CD4-positive, alpha-beta memory T cell (primary cell): ENCODE results near the gene HMGB3. TPM values are rescaled to one million over a fixed set of nuclear protein-coding genes. Genes with fewer than 3 reads are reported as not detected.

ENCODE experiments used
- CTCF ChIA-PET: fragments of 350-600 bp; sonication (Branson Sonifier 250); formaldehyde crosslinking; loops from one replicate; lab custom pipeline; 2021; ENCODE audit warnings: inconsistent platforms; ENCODE audit not compliant: partially characterized antibody; lab: Charles Lee
- POLR2A ChIA-PET: fragments of 350-600 bp; sonication (Branson Sonifier 250); formaldehyde crosslinking; loops from one replicate; lab custom pipeline; 2021; ENCODE audit not compliant: partially characterized antibody; lab: Charles Lee
- DNase-seq, 5 donors: peaks; one replicate each; pipeline versions ENCODE4 v3.0.0 to v3.0.0-alpha.2; 2020 to 2022; ENCODE audit warnings: mixed read lengths in 1 of 5
- H3K27ac ChIP-seq: one replicate; pipeline ENCODE4 v1.7.0; 2013; ENCODE audit warnings: low read depth, low read length
- H3K27me3 ChIP-seq: 2 replicates; pipeline ENCODE4 v1.7.0; 2013; ENCODE audit warnings: mild to moderate bottlenecking, low read length, moderate library complexity; ENCODE audit not compliant: insufficient read depth
- H3K36me3 ChIP-seq: 2 replicates; pipeline ENCODE4 v1.7.0; 2013; ENCODE audit warnings: mild to moderate bottlenecking, low read length, moderate library complexity; ENCODE audit not compliant: insufficient read depth
- H3K4me1 ChIP-seq: 2 replicates; pipeline ENCODE4 v1.7.0; 2013; ENCODE audit warnings: mild to moderate bottlenecking, low read length, moderate library complexity; ENCODE audit not compliant: insufficient read depth
- H3K4me3 ChIP-seq, 2 donors: one replicate each; pipeline ENCODE4 v1.7.0; 2013; ENCODE audit warnings: low read length in 2 of 2, mild to moderate bottlenecking in 1 of 2
- H3K9me3 ChIP-seq, 2 donors: one replicate each; pipeline ENCODE4 v1.7.0; 2013; ENCODE audit warnings: low read length in 2 of 2, control low read depth in 1 of 2; ENCODE audit not compliant: control insufficient read depth in 1 of 2
- H3K27ac Mint-ChIP-seq, 7 donors: one replicate each; pipeline ENCODE4 v1.8.0; 2020 to 2021; ENCODE audit warnings: mixed read lengths in 7 of 7, mild to moderate bottlenecking in 6 of 7, inconsistent platforms in 3 of 7, moderate library complexity in 3 of 7
- H3K27me3 Mint-ChIP-seq, 2 donors: one replicate each; pipeline ENCODE4 v1.8.0; 2020 to 2021; ENCODE audit warnings: mixed read lengths in 2 of 2
- H3K36me3 Mint-ChIP-seq, 2 donors: one replicate each; pipeline ENCODE4 v1.8.0; 2020 to 2021; ENCODE audit warnings: mixed read lengths in 2 of 2, inconsistent platforms in 1 of 2, mild to moderate bottlenecking in 1 of 2
- H3K4me1 Mint-ChIP-seq, 4 donors: one replicate each; pipeline ENCODE4 v1.8.0; 2020 to 2021; ENCODE audit warnings: mixed read lengths in 4 of 4, mild to moderate bottlenecking in 1 of 4
- H3K4me3 Mint-ChIP-seq, 8 donors: one replicate each; pipeline ENCODE4 v1.8.0; 2020 to 2021; ENCODE audit warnings: mixed read lengths in 8 of 8, mild to moderate bottlenecking in 7 of 8, moderate library complexity in 6 of 8, inconsistent platforms in 3 of 8
- H3K9me3 Mint-ChIP-seq, 8 donors: one replicate each; pipeline ENCODE4 v1.8.0; 2020 to 2021; ENCODE audit warnings: mixed read lengths in 8 of 8, mild to moderate bottlenecking in 5 of 8, inconsistent platforms in 3 of 8, moderate library complexity in 1 of 8
- intact Hi-C: fragments of 100-400 bp; cut with micrococcal nuclease; formaldehyde crosslinking; loops from one replicate; pipeline ENCODE4 v1.15.1; 2023
- polyA plus RNA-seq, 2 donors: library from polyadenylated mRNA; unstranded; fragments of 300-500 nt; fragmentation: Illumina TruSeq; gene quantifications; one replicate each; pipeline ENCODE4 v1.2.3, GENCODE V29; 2021
- total RNA-seq, 2 experiments: library from RNA; stranded (reverse); gene quantifications; one replicate each; pipeline ENCODE4 v1.2.3, GENCODE V29; 2021

The HMGB3 gene
- total and polyA plus RNA-seq, 4 experiments from 2014 or later, result 0.67 to 1.9 (median 1.5) TPM

DNA sequence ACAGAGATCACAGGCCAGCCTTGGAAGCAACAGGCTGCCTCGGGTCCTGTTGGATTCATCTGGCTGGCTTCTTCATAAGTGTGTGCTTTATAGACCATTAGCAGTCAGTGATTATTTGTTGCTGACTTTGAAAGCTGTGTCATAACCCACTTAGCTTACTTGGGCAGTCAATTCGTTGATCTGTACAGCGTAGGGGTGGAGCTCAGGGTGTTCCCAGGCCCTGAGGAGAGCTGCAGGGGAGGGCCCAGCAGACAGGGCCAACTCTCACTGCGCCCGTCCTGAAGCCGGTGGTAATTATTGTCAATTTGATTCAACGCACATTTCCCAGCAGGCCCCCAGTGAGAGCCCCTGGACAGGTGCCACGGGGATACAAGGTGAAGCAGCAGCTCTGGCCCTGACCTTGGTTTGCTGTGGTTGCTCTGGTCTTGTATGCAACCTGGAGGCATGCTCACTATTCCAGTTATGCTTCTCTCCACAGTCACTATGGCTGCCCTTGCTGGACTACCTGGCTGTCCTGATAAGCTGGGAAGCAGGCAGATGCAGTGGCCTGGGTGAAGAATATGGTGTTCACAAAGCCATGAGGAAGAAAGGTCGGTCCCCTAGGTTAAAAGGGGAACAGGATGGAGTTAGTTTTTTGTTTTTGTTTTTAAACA, 40.1 kb upstream of the HMGB3 start:
- H3K27ac ChIP-seq, result no peak overlapping the region
- ChIA-PET CTCF (no interaction called here), POLR2A (no interaction called here)
- intact Hi-C loops, result no loop called here
- no peak for DNase-seq
- no peaks in the 10 kb centered on the region for H3K36me3 ChIP-seq
- H3K9me3 Mint-ChIP-seq, result peaks cover 0 to 2% (median 0%) of the 10 kb centered on the region in 8 donors
- H3K4me1 Mint-ChIP-seq, result no peaks in the 10 kb centered on the region
- no peak overlapping the region for H3K4me3 Mint-ChIP-seq
- H3K9me3 ChIP-seq, result no peaks in the 10 kb centered on the region
- H3K36me3 Mint-ChIP-seq, result no peaks in the 10 kb centered on the region
- no peaks in the 10 kb centered on the region for H3K27me3 ChIP-seq
- no peaks in the 10 kb centered on the region for H3K4me1 ChIP-seq
- H3K27ac Mint-ChIP-seq, result no peak overlapping the region
- peaks cover 0 to 1% of the 10 kb centered on the region in 2 donors for H3K27me3 Mint-ChIP-seq
- no peak overlapping the region for H3K4me3 ChIP-seq

DNA sequence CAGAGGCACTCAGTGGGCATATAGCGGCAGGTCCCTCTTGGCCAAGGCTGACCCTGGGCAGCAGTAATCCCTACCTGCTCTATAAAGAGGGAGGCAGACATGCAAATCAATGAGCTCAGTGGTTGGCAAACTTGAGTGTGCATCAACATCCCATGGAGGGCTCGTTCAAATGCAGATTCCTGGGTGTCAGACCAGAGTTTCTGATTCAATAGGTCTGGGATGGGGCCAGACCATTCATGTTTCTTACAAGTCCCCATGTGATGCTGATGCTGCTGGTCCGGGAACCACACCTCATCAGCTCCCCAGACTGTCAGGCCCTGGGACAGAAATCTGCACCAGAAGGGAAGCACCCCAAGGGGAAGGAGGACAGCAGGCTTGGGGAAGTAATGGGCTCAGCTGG, 38.9 kb upstream of the HMGB3 start:
- H3K36me3 Mint-ChIP-seq, result no peaks in the 10 kb centered on the region
- ChIA-PET CTCF (no interaction called here), POLR2A (no interaction called here)

DNA sequence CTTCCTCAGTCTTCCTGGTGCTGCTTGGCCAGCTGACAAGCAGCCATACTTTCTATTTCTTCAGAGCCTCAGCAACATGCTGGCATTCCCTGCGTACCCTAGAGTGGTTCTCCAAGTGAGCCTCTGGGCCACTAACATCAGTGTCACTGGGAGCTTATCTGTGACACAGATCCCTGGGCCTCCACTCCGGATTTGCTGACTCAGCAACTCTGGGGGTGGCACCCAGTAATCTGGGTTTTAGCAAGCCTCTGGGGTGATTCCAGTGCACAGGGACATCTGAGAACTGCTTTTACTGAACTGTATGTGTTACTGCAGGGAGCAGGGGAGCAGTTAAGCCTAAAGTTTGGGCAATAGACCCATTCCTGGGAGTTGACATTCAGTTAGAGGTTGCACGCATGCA, 28.2 kb upstream of the HMGB3 start:
- ChIA-PET POLR2A (no interaction called here), CTCF (no interaction called here)
- no peak overlapping the region for H3K27ac ChIP-seq
- Mint-ChIP-seq H3K4me3 (no peak overlapping the region), H3K27me3 (peaks cover 6 to 7% of the 10 kb centered on the region in 2 donors), H3K9me3 (peaks cover 0 to 5% (median 0%) of the 10 kb centered on the region in 8 donors), H3K27ac (no peak overlapping the region), H3K4me1 (no peaks in the 10 kb centered on the region), H3K36me3 (no peaks in the 10 kb centered on the region)
- no peaks in the 10 kb centered on the region for H3K36me3 ChIP-seq
- intact Hi-C loops, result no loop called here
- no peaks in the 10 kb centered on the region for H3K9me3 ChIP-seq
- no peak for DNase-seq
- H3K4me3 ChIP-seq, result no peak overlapping the region
- H3K27me3 ChIP-seq, result no peaks in the 10 kb centered on the region
- no peaks in the 10 kb centered on the region for H3K4me1 ChIP-seq

More for the DNA sequence above, 38.9 kb upstream of the HMGB3 start:
- no peaks in the 10 kb centered on the region for H3K36me3 ChIP-seq
- H3K4me3 ChIP-seq, result no peak overlapping the region
- no peak for DNase-seq
- intact Hi-C loops, result no loop called here
- no peak overlapping the region for H3K4me3 Mint-ChIP-seq
- no peaks in the 10 kb centered on the region for H3K27me3 ChIP-seq
- H3K27me3 Mint-ChIP-seq, result peaks cover 0 to 3% of the 10 kb centered on the region in 2 donors
- no peaks in the 10 kb centered on the region for H3K4me1 ChIP-seq
- peaks cover 0 to 2% (median 0%) of the 10 kb centered on the region in 8 donors for H3K9me3 Mint-ChIP-seq
- H3K27ac ChIP-seq, result no peak overlapping the region
- no peaks in the 10 kb centered on the region for H3K4me1 Mint-ChIP-seq
- no peak overlapping the region for H3K27ac Mint-ChIP-seq
- H3K9me3 ChIP-seq, result no peaks in the 10 kb centered on the region

DNA sequence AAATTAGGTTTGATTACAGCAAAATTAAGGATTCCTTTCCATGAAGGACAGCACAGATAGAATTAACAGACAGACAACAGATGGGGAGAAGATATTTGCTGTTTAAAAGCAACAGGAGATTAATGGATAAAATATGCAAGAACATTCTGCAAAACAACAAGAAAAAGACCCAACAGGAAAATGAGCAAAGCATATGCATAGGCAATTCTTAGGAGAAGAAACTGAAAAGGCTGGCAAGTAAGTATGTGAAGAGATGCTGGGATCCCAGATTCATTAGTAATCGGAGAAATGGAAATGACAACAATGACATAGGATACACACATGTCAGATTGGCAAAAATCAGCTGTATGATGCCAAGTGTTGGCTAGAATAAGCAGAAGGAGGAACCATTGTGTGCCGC, 27.5 kb upstream of the HMGB3 start:
- POLR2A ChIA-PET, result no interaction called here
- no peak overlapping the region for H3K27ac ChIP-seq

DNA sequence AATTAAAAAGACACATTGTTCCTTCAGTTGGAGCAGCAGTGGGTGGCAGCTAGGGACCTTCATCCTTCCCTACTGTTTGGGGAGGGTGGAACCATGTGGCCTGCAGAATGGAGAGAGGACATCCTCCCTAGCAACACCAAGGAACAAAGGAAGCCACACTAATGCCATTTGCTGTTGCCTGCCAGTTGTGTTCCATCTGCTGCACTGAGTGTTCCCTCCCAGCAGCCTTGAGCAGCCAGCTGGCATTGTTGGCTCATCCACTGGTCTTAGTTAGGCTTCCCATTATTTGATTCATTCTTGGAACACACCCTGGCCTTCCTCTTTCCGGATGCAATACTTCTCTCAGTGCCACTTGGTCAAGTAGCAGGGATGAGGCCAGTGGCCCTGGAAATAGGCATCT, 25.0 kb upstream of the HMGB3 start:
- ChIA-PET CTCF (no interaction called here), POLR2A (no interaction called here)
- no peaks in the 10 kb centered on the region for H3K4me1 ChIP-seq
- Mint-ChIP-seq H3K27me3 (peaks cover 1 to 4% of the 10 kb centered on the region in 2 donors), H3K9me3 (peaks cover 0 to 5% (median 0%) of the 10 kb centered on the region in 8 donors), H3K36me3 (no peaks in the 10 kb centered on the region), H3K4me1 (no peaks in the 10 kb centered on the region), H3K4me3 (no peak overlapping the region), H3K27ac (no peak overlapping the region)
- intact Hi-C loops, result no loop called here
- no peak overlapping the region for H3K27ac ChIP-seq
- H3K4me3 ChIP-seq, result no peak overlapping the region
- no peaks in the 10 kb centered on the region for H3K27me3 ChIP-seq
- no peak for DNase-seq
- no peaks in the 10 kb centered on the region for H3K36me3 ChIP-seq
- no peaks in the 10 kb centered on the region for H3K9me3 ChIP-seq

More for the DNA sequence above, 27.5 kb upstream of the HMGB3 start:
- Mint-ChIP-seq H3K4me1 (no peaks in the 10 kb centered on the region), H3K27me3 (peaks cover 6 to 7% of the 10 kb centered on the region in 2 donors), H3K9me3 (peaks cover 0 to 5% (median 0%) of the 10 kb centered on the region in 8 donors), H3K36me3 (no peaks in the 10 kb centered on the region), H3K4me3 (no peak overlapping the region), H3K27ac (no peak overlapping the region)
- intact Hi-C loops, result no loop called here
- CTCF ChIA-PET, result no interaction called here
- no peaks in the 10 kb centered on the region for H3K36me3 ChIP-seq
- no peaks in the 10 kb centered on the region for H3K4me1 ChIP-seq
- H3K4me3 ChIP-seq, result no peak overlapping the region
- no peak for DNase-seq
- no peaks in the 10 kb centered on the region for H3K27me3 ChIP-seq
- H3K9me3 ChIP-seq, result no peaks in the 10 kb centered on the region

DNA sequence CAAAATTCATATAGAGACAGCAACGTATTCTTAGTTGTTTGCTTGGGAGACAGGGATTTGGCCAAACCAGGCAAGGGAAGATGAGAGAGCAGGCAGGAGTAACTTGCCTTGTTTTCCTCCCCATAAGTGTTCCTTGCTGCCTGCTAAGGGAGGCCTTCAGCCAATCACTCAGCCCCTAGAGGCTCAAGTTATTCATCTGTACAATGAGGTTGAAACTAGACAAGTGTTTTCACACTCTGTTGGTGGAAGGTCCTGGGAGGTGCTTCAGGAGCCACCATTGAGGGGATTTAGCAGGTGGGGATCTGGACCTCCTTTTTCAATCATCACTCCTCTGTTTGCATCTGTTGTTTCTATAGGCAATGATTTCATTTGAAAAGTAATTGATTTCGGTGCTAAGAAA, 23.6 kb upstream of the HMGB3 start:
- Histone ChIP-seq H3K36me3 (no peaks in the 10 kb centered on the region), H3K4me3 (no peak overlapping the region), H3K4me1 (no peaks in the 10 kb centered on the region), H3K9me3 (no peaks in the 10 kb centered on the region), H3K27ac (no peak overlapping the region), H3K27me3 (no peaks in the 10 kb centered on the region)
- Mint-ChIP-seq H3K4me3 (no peak overlapping the region), H3K27me3 (peaks cover 1 to 2% of the 10 kb centered on the region in 2 donors), H3K4me1 (no peaks in the 10 kb centered on the region), H3K9me3 (peaks cover 0 to 4% (median 0%) of the 10 kb centered on the region in 8 donors), H3K27ac (no peak overlapping the region), H3K36me3 (no peaks in the 10 kb centered on the region)
- POLR2A ChIA-PET, result no interaction called here
- intact Hi-C loops, result no loop called here
- no peak for DNase-seq
- CTCF ChIA-PET, result no interaction called here

DNA sequence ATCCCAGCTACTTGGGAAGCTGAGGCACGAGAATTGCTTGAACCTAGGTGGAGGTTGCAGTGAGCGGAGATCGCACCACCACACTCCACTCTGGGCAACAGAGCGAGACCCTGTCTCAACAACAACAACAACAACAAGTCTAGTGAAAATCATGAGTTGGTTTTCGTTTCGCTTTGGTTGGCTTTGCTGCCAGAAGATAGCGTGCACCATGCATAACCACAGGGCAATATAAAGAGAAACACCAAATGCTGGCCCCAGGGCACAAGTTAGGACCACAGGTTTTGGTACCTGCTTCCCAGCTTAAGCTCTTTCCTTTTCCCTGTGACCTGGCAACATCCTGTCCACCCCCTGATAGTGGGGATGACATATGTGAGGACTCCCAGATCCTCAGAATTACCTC, 21.5 kb upstream of the HMGB3 start:
- no peak for DNase-seq
- no peaks in the 10 kb centered on the region for H3K36me3 Mint-ChIP-seq
- H3K9me3 Mint-ChIP-seq, result no peaks in the 10 kb centered on the region
- ChIA-PET CTCF (no interaction called here), POLR2A (no interaction called here)
- Histone ChIP-seq H3K27ac (no peak overlapping the region), H3K4me1 (no peaks in the 10 kb centered on the region), H3K4me3 (no peak overlapping the region), H3K36me3 (no peaks in the 10 kb centered on the region), H3K9me3 (no peaks in the 10 kb centered on the region), H3K27me3 (no peaks in the 10 kb centered on the region)
- no peak overlapping the region for H3K27ac Mint-ChIP-seq
- H3K4me1 Mint-ChIP-seq, result no peaks in the 10 kb centered on the region
- intact Hi-C loops, result no loop called here
- H3K4me3 Mint-ChIP-seq, result no peak overlapping the region
- H3K27me3 Mint-ChIP-seq, result peaks cover 1 to 4% of the 10 kb centered on the region in 2 donors
